GM12878 (cell line): ENCODE results near the gene HSD17B2. TPM values are rescaled to one million over a fixed set of nuclear protein-coding genes. Genes with fewer than 3 reads are reported as not detected.

ENCODE experiments used
- ATAC-seq: fragments of 200-7000 bp; cut with Tn5 transposase; 3 replicates; pipeline ENCODE4 v1.9.1; 2020; ENCODE audit warnings: mild to moderate bottlenecking, moderate library complexity
- BruUV-seq: library from RNA; stranded (reverse); fragments of 400-500 nt; replicated peaks from 2 replicates; lab custom pipeline; 2021; lab: Mats Ljungman, UMichigan
- CTCF ChIA-PET: fragments of 300-600 bp; sonication (Branson Sonifier 250); formaldehyde crosslinking; extraction: SDS; loops from one replicate; lab custom pipeline; 2021; ENCODE audit warnings: inconsistent platforms; lab: Yijun Ruan, JAX
- POLR2A ChIA-PET: fragments of 350-600 bp; formaldehyde crosslinking; extraction: SDS; loops from one replicate; lab custom pipeline; 2021; ENCODE audit warnings: inconsistent platforms; lab: Charles Lee
- RAD21 ChIA-PET: fragments of 300-600 bp; sonication (Branson Sonifier 250); formaldehyde crosslinking; loops from one replicate; lab custom pipeline; 2023; ENCODE audit warnings: antibody characterized with exemption; ENCODE audit not compliant: unreplicated experiment; lab: Charles Lee
- SMC1A ChIA-PET: fragments of 300-600 bp; sonication (Branson Sonifier 250); formaldehyde crosslinking; loops from one replicate; lab custom pipeline; 2023; ENCODE audit not compliant: unreplicated experiment, uncharacterized antibody; lab: Charles Lee
- DNase-seq: peaks from one replicate; pipeline ENCODE4 v3.0.0-alpha.2; 2011; ENCODE audit warnings: low read depth, low spot score
- FAIRE-seq: peaks from 3 replicates; lab custom pipeline; 2011; peaks lifted over from hg19 to GRCh38; lab: Jason Lieb, UNC
- H2AFZ ChIP-seq: 2 replicates; pipeline ENCODE4 v1.6.0; 2011; ENCODE audit warnings: low read depth, low read length, control low read depth; ENCODE audit not compliant: control insufficient read depth
- H3K27ac ChIP-seq: 2 replicates; pipeline ENCODE4 v1.5.1; 2011; ENCODE audit warnings: control low read depth; ENCODE audit not compliant: control insufficient read depth, insufficient read depth
- H3K27me3 ChIP-seq, 2 experiments: replicated peaks in 1 of 2; 2 replicates each; pipeline versions ENCODE4 v1.6.0 to v1.6.1; 2011; ENCODE audit warnings: low read length in 1 of 2; ENCODE audit not compliant: control insufficient read depth in 2 of 2, insufficient read depth in 2 of 2
- H3K36me3 ChIP-seq, 2 experiments: 2 replicates each; pipeline ENCODE4 v1.5.1; 2011; ENCODE audit warnings: low read length in 1 of 2; ENCODE audit not compliant: control insufficient read depth in 2 of 2, insufficient read depth in 2 of 2
- H3K4me1 ChIP-seq: 2 replicates; pipeline ENCODE4 v1.6.1; 2011; ENCODE audit warnings: mild to moderate bottlenecking, low read length, moderate library complexity, mixed read lengths; ENCODE audit not compliant: control insufficient read depth, insufficient read depth
- H3K4me2 ChIP-seq: 2 replicates; pipeline ENCODE4 v1.6.0; 2011; ENCODE audit warnings: control low read depth; ENCODE audit not compliant: control insufficient read depth, insufficient read depth
- H3K4me3 ChIP-seq: fragments of 200-600 bp; sonication (generic); 2 replicates; pipeline ENCODE4 v1.5.1; 2016
- H3K79me2 ChIP-seq: 2 replicates; pipeline ENCODE4 v1.6.0; 2011; ENCODE audit warnings: low read length; ENCODE audit not compliant: control insufficient read depth, insufficient read depth
- H3K9ac ChIP-seq: 2 replicates; pipeline ENCODE4 v1.8.0; 2011; ENCODE audit warnings: low read length, control low read depth, mixed read lengths; ENCODE audit not compliant: control insufficient read depth, insufficient read depth
- H3K9me3 ChIP-seq: replicated peaks from 3 replicates; pipeline ENCODE4 v1.5.1; 2011; ENCODE audit warnings: mild to moderate bottlenecking, low read length; ENCODE audit not compliant: control insufficient read depth, insufficient read depth
- H4K20me1 ChIP-seq: 2 replicates; pipeline ENCODE4 v1.6.0; 2011; ENCODE audit not compliant: control insufficient read depth, insufficient read depth
- JUND ChIP-seq: IDR thresholded peaks from 2 replicates; pipeline ENCODE4 v1.6.1; 2012; ENCODE audit warnings: low read depth, mild to moderate bottlenecking, low read length, improper control_type of control experiment, moderate library complexity
- YBX1 ChIP-seq: fragments of 450-650 bp; IDR thresholded peaks from 2 replicates; pipeline ENCODE4 v1.6.1; 2016; ENCODE audit warnings: antibody characterized with exemption
- ZNF384 ChIP-seq: IDR thresholded peaks from 2 replicates; pipeline ENCODE4 v1.6.1; 2012; ENCODE audit warnings: low read depth, mild to moderate bottlenecking, low read length, improper control_type of control experiment, borderline replicate concordance
- ZNF622 ChIP-seq: fragments of 450-650 bp; IDR thresholded peaks from 2 replicates; pipeline ENCODE4 v1.6.1; 2017; ENCODE audit warnings: mild to moderate bottlenecking, inconsistent platforms
- WGBS: methylation state at CpG from one replicate; pipeline ENCODE4 v1.1.6; 2016; ENCODE audit warnings: low lambda C conversion rate; ENCODE audit not compliant: insufficient replicate concordance, insufficient coverage; ENCODE audit errors: missing lambda C conversion rate; 5-methylcytosine and 5-hydroxymethylcytosine counted together
- in situ Hi-C: fragments of 300-500 bp; cut with MboI; formaldehyde crosslinking; loops from 9 replicates; pipeline ENCODE4 v1.14.3; 2018; ENCODE audit warnings: mixed read lengths
- intact Hi-C: fragments of 100-400 bp; cut with micrococcal nuclease; formaldehyde crosslinking; loops from one replicate; pipeline ENCODE4 v1.14.2; 2022; ENCODE audit not compliant: unreplicated experiment
- polyA plus RNA-seq, 11 experiments: library from polyadenylated mRNA; depleted of rRNA in 4 of 11; unstranded in 6 of 11; stranded (reverse) in 5 of 11; fragments of >200 nt; fragmentation: Nextera tagmentation in 4 of 11; fragmentation: Illumina TruSeq in 1 of 11; extraction: Ambion mirVana in 4 of 11; extraction: Trizol in 1 of 11; gene quantifications; 1 replicate in 1 of 11; 2 replicates in 10 of 11; pipeline versions ENCODE4 v1.2.1 to v1.2.3, GENCODE V29; 2011 to 2016; ENCODE audit warnings: inconsistent platforms in 2 of 11, missing spikeins in 2 of 11, low read depth in 1 of 11
- total RNA-seq, 4 experiments: library from RNA; depleted of rRNA in 3 of 4; stranded (reverse); fragments of >200 nt in 3 of 4; fragmentation: Illumina TruSeq in 1 of 4; extraction: Trizol in 1 of 4; gene quantifications; 2 replicates each; pipeline versions ENCODE4 v1.2.1 to v1.2.3, GENCODE V29; 2013 to 2021
- TF ChIP-seq, protein P1 (sequence below): IDR thresholded peaks from 2 replicates; pipeline ENCODE4 v1.6.1; 2011; ENCODE audit warnings: borderline replicate concordance, low read depth, mild to moderate bottlenecking, moderate library complexity, low read length; ENCODE audit not compliant: insufficient read depth, poor library complexity, severe bottlenecking
- TF ChIP-seq, protein P2 (sequence below): fragments of 450-650 bp; IDR thresholded peaks from 2 replicates; pipeline ENCODE4 v1.6.1; 2017; ENCODE audit warnings: mild to moderate bottlenecking, low read depth, inconsistent platforms; ENCODE audit not compliant: poor library complexity, severe bottlenecking

HSD17B2 gene
- total and polyA plus RNA-seq, 10 of the 15 experiments (the other 5 are each of a cell fraction or from before 2014, with no cell fraction given) = not detected

DNA sequence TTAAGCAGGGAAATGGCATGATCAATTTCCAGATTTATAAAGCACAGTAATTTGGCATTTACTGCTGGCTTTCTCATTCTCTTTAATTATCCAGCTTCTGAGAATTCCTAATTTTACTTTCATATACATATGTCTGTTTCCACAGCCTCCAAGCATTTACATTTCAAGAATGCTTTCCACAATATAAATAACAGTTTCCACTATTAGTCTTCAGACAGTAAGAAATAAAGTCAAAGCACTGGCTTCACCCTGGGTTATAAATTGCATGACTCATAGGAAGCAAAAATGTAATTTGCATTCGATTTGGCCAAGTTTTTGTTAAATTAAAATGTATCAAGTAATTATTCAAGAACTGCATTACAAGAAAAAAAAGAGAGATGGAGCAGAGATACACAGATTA is 81.5 kb downstream of the HSD17B2 start:
- no peak for ATAC-seq
- no peaks in the 10 kb centered on the region for H3K36me3 ChIP-seq
- no TSS peak for BruUV-seq
- peaks cover 0 to 2% of the 10 kb centered on the region in 2 experiments; a peak in 1 of 4 replicates for H3K27me3 ChIP-seq
- H3K4me2 ChIP-seq = no peak overlapping the region
- H4K20me1 ChIP-seq = no peaks in the 10 kb centered on the region
- ChIA-PET RAD21 (no interaction called here), POLR2A (interaction anchor here (0.5 kb wide), 1 partner anchor 73 kb away, joined by 8 read pairs; no protein-coding TSS in a partner anchor), SMC1A (no interaction called here), CTCF (no interaction called here)
- no peak overlapping the region for H3K4me3 ChIP-seq
- no peak for DNase-seq
- intact Hi-C loops (no loop called here), in situ Hi-C loops (no loop called here)
- 4% methylated on average over 1 of the region's 1 CpG for WGBS
- H3K9me3 ChIP-seq = no peaks in the 10 kb centered on the region
- no peak overlapping the region for H2AFZ ChIP-seq
- H3K27ac ChIP-seq = no peak overlapping the region
- no peak for FAIRE-seq
- H3K9ac ChIP-seq = no peak overlapping the region
- H3K79me2 ChIP-seq = no peaks in the 10 kb centered on the region
- no peak for TF ChIP-seq ZNF384
- H3K4me1 ChIP-seq = no peaks in the 10 kb centered on the region

DNA sequence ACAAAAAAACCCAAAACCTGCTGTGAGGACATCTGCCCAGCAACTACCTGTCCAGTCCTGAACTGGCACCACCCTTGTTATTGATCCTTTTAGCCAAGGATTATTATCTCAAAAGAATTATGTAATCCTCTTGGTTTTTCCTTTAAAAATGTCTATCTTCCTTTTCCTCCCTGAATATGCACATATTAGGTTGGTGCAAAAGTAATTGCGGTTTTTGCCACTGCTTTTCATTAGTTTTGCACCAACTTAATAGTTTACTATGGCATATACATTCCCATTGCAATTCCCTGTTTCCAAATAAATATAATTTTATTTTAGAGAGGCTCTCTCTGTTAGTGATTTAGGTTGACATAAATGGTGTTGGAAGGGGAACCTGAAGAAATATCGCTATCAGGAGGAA is 83.7 kb downstream of the HSD17B2 start:
- Histone ChIP-seq H3K27me3 (peaks cover 0 to 2% of the 10 kb centered on the region in 2 experiments; a peak in 1 of 4 replicates), H3K9me3 (no peaks in the 10 kb centered on the region), H4K20me1 (no peaks in the 10 kb centered on the region), H2AFZ (no peak overlapping the region), H3K4me2 (no peak overlapping the region), H3K9ac (no peak overlapping the region), H3K4me3 (no peak overlapping the region), H3K36me3 (no peaks in the 10 kb centered on the region), H3K4me1 (no peaks in the 10 kb centered on the region), H3K79me2 (no peaks in the 10 kb centered on the region), H3K27ac (no peak overlapping the region)
- in situ Hi-C loops (no loop called here), intact Hi-C loops (no loop called here)
- ChIA-PET RAD21 (no interaction called here), CTCF (no interaction called here), SMC1A (no interaction called here), POLR2A (no interaction called here)
- FAIRE-seq (no peak), ATAC-seq (no peak), DNase-seq (no peak)
- no TSS peak for BruUV-seq
- 31% methylated on average over 2 of the region's 2 CpGs for WGBS
- TF ChIP-seq YBX1 = no peak
- no peak for TF ChIP-seq ZNF384
- TF ChIP-seq JUND = no peak
- TF ChIP-seq ZNF622 = no peak
- TF ChIP-seq, protein P1, sequence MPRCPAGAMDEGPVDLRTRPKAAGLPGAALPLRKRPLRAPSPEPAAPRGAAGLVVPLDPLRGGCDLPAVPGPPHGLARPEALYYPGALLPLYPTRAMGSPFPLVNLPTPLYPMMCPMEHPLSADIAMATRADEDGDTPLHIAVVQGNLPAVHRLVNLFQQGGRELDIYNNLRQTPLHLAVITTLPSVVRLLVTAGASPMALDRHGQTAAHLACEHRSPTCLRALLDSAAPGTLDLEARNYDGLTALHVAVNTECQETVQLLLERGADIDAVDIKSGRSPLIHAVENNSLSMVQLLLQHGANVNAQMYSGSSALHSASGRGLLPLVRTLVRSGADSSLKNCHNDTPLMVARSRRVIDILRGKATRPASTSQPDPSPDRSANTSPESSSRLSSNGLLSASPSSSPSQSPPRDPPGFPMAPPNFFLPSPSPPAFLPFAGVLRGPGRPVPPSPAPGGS = no peak
- TF ChIP-seq, protein P2, sequence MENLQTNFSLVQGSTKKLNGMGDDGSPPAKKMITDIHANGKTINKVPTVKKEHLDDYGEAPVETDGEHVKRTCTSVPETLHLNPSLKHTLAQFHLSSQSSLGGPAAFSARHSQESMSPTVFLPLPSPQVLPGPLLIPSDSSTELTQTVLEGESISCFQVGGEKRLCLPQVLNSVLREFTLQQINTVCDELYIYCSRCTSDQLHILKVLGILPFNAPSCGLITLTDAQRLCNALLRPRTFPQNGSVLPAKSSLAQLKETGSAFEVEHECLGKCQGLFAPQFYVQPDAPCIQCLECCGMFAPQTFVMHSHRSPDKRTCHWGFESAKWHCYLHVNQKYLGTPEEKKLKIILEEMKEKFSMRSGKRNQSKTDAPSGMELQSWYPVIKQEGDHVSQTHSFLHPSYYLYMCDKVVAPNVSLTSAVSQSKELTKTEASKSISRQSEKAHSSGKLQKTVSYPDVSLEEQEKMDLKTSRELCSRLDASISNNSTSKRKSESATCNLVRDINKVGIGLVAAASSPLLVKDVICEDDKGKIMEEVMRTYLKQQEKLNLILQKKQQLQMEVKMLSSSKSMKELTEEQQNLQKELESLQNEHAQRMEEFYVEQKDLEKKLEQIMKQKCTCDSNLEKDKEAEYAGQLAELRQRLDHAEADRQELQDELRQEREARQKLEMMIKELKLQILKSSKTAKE = no peak
